ENCODE measurements around the gene ZNRF1. TPM values are rescaled to one million over a fixed set of nuclear protein-coding genes. Genes with fewer than 3 reads are reported as not detected.
A peak's percentile ranks its signal among the peaks of the same experiment; 100 is the strongest.

The ZNRF1 gene
- total and polyA plus RNA-seq, 2 of the 13 experiments (the other 11 are each of a cell fraction or from before 2014, with no cell fraction given): 43.9 to 58.7 TPM

- TF ChIP-seq ZNF367 (CRISPR knock-in tag; IDR thresholded peaks at IDR 0.05; ENCODE audit: borderline replicate concordance): 0 out of 2 replicates have a peak, but pooled peaks have one; percentile 29
- TF ChIP-seq KDM5B (CRISPR knock-in tag; IDR thresholded peaks at IDR 0.05; ENCODE audit: borderline replicate concordance): peak; percentile 64; the same call in 1 of the 2 replicates
- TF ChIP-seq NKX3-1 (CRISPR knock-in tag; IDR thresholded peaks at IDR 0.05): no peak
- no peak for TF ChIP-seq TAF15 (IDR thresholded peaks at IDR 0.05; ENCODE audit: low read depth, low read length, poor library complexity, severe bottlenecking)
- TF ChIP-seq ZSCAN30 (CRISPR knock-in tag; IDR thresholded peaks at IDR 0.05): peak; percentile 77; the same call in 1 of the 2 replicates
- TF ChIP-seq KIAA2018 (CRISPR knock-in tag; IDR thresholded peaks at IDR 0.05; ENCODE audit: borderline replicate concordance): no peak
- no peak for TF ChIP-seq NBN (conservative IDR thresholded peaks at IDR 0.05)
- no peak for TF ChIP-seq ZNF549 (CRISPR knock-in tag; IDR thresholded peaks at IDR 0.05)
- TF ChIP-seq ZBTB3 (CRISPR knock-in tag; IDR thresholded peaks at IDR 0.05; ENCODE audit: borderline replicate concordance, low read depth): no peak
- 0 out of 2 replicates have a peak, but pooled peaks have one; percentile 27 for TF ChIP-seq POLR2AphosphoS5 (IDR thresholded peaks at IDR 0.05; ENCODE audit: low read depth, low read length)
- TF ChIP-seq ZNF292 (CRISPR knock-in tag; IDR thresholded peaks at IDR 0.05; ENCODE audit: borderline replicate concordance, low read depth): no peak
- no peak for TF ChIP-seq RARG (CRISPR knock-in tag; IDR thresholded peaks at IDR 0.05; ENCODE audit: low read depth)
- peak; percentile 84 for TF ChIP-seq SALL1 (CRISPR knock-in tag; IDR thresholded peaks at IDR 0.05)
- no peak for TF ChIP-seq GRHL1 (CRISPR knock-in tag; conservative IDR thresholded peaks at IDR 0.05)
- peak; percentile 48; the same call in 1 of the 2 replicates for TF ChIP-seq TFE3 (CRISPR knock-in tag; IDR thresholded peaks at IDR 0.05)
- TF ChIP-seq MEF2D (CRISPR knock-in tag; IDR thresholded peaks at IDR 0.05): peak; percentile 36
Observed at GRCh38 chr16:75110637-75111513, 112.1 kb downstream of the ZNRF1 start (continued).

All from HepG2 (cell line).